ENCODE results near the gene OR9A2. TPM values are rescaled to one million over a fixed set of nuclear protein-coding genes. Genes with fewer than 3 reads are reported as not detected.

OR9A2 gene
- total RNA-seq, 1 experiment from 2014 or later = not detected

DNA sequence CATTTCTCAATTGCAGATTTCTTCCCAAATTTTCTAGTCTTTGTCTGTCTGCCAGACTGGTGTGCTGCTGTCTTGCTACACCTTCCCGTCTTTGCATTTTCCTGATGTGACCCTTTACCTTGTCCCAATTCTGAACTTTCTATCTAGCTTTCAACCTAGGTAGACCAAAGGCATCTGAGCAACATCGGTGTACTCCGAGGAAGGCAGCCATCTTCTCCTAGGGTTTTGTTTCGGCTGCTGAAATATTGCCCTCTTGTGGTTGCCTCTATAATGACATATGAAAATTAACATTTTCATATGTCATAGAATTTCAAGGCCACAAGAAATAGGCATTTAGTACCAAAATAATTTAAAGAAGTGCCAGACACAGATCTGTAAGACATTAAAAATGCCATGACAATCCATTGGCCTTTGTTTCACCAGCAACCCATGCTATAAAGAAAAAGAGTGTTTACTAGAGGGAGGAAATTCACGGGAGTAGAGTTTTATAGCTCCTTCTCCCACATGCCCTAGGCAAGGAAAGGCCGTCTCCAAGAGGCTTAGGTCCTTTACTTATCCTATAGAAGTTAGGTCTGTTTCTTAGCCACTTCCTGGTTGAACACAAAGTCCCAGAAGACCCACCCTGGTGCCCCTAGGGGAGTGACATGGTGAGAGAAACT is 23.4 kb downstream of the OR9A2 start:
- Mint-ChIP-seq H3K27me3 (ENCODE audit: insufficient read depth, unreplicated experiment) (peaks cover 3% of the 10 kb centered on the region), H3K4me1 (ENCODE audit: low read depth, unreplicated experiment) (peaks cover 6% of the 10 kb centered on the region), H3K9me3 (ENCODE audit: unreplicated experiment) (no peaks in the 10 kb centered on the region), H3K4me3 (ENCODE audit: unreplicated experiment) (peak overlapping the region; percentile 46), H3K27ac (ENCODE audit: unreplicated experiment) (no peak overlapping the region), H3K36me3 (ENCODE audit: insufficient read depth, unreplicated experiment) (no peaks in the 10 kb centered on the region)
- Histone ChIP-seq H3K4me3 (ENCODE audit: low read depth, low read length) (no peak overlapping the region), H3K27me3 (replicated peaks; ENCODE audit: control insufficient read depth, insufficient read depth, low read length) (no peaks in the 10 kb centered on the region), H3K4me1 (0 out of 2 replicates have a peak, but pooled peaks cover 4% of the 10 kb centered on the region), H3K36me3 (ENCODE audit: control insufficient read depth, insufficient read depth, low read length) (no peaks in the 10 kb centered on the region), H3K9me3 (no peaks in the 10 kb centered on the region)
- intact Hi-C loops (cut with micrococcal nuclease; ENCODE audit: unreplicated experiment) = loop anchor here (1.0 to 10.0 kb wide), 6 partner anchors 46 to 399 kb away; no protein-coding TSS in a partner anchor
- TF ChIP-seq, protein P1, sequence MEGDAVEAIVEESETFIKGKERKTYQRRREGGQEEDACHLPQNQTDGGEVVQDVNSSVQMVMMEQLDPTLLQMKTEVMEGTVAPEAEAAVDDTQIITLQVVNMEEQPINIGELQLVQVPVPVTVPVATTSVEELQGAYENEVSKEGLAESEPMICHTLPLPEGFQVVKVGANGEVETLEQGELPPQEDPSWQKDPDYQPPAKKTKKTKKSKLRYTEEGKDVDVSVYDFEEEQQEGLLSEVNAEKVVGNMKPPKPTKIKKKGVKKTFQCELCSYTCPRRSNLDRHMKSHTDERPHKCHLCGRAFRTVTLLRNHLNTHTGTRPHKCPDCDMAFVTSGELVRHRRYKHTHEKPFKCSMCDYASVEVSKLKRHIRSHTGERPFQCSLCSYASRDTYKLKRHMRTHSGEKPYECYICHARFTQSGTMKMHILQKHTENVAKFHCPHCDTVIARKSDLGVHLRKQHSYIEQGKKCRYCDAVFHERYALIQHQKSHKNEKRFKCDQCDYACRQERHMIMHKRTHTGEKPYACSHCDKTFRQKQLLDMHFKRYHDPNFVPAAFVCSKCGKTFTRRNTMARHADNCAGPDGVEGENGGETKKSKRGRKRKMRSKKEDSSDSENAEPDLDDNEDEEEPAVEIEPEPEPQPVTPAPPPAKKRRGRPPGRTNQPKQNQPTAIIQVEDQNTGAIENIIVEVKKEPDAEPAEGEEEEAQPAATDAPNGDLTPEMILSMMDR (IDR thresholded peaks at IDR 0.05; ENCODE audit: insufficient read depth in 1 of 2, low read depth in 1 of 2, low read length in 1 of 2, severe bottlenecking in 1 of 2, unreplicated experiment in 1 of 2) = peak; percentile 75 to 78
- ChIA-PET CTCF (interaction anchor here (0.5 to 10.7 kb wide), 13 partner anchors 43 to 371 kb away, joined by 3 to 167 read pairs (median 6); partner anchors contain the start of gene EPHB6), POLR2A (no interaction called here)
- peak in 1 of 2 experiments; percentile 53 for DNase-seq
- BruUV-seq (replicated peaks) = no TSS peak

DNA sequence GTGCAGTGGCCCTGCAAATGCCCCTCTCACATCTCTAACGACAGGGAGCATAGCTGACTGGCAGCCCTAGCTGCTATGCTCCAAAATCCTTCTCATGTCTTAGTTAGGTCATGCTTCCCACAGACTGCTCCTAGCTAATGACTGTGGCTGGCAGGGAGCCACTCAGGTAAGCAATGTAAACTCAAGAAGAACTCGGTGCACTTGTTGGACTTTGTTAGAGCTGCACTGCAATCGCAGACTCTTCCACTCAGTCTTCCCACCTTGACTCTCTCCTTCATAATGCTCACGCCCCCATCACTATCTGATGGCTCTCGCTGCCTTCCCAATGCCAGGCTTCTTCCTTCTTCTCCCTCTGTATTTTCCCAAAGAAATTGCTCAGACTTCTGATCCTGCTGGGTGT is 24.0 kb downstream of the OR9A2 start:
- no peaks in the 10 kb centered on the region for H3K27me3 ChIP-seq (replicated peaks; ENCODE audit: control insufficient read depth, insufficient read depth, low read length)
- ChIA-PET CTCF (interaction anchor here (0.6 to 10.7 kb wide), 13 partner anchors 42 to 370 kb away, joined by 3 to 167 read pairs (median 3); partner anchors contain the start of gene EPHB6), POLR2A (no interaction called here)
- no peak overlapping the region for H3K4me3 ChIP-seq (ENCODE audit: low read depth, low read length)
- H3K36me3 Mint-ChIP-seq (ENCODE audit: insufficient read depth, unreplicated experiment) = no peaks in the 10 kb centered on the region
- intact Hi-C loops (cut with micrococcal nuclease; ENCODE audit: unreplicated experiment) = loop anchor here (1.0 to 10.0 kb wide), 8 partner anchors 46 to 399 kb away; no protein-coding TSS in a partner anchor
- BruUV-seq (replicated peaks) = no TSS peak
- peaks cover 8% of the 10 kb centered on the region for H3K4me1 Mint-ChIP-seq (ENCODE audit: low read depth, unreplicated experiment)
- H3K27ac Mint-ChIP-seq (ENCODE audit: unreplicated experiment) = no peak overlapping the region
- no peaks in the 10 kb centered on the region for H3K9me3 ChIP-seq
- H3K4me1 ChIP-seq = peaks cover 10% of the 10 kb centered on the region
- TF ChIP-seq, protein P1 (IDR thresholded peaks at IDR 0.05; ENCODE audit: insufficient read depth in 1 of 2, low read depth in 1 of 2, low read length in 1 of 2, severe bottlenecking in 1 of 2, unreplicated experiment in 1 of 2) = no peak
- H3K4me3 Mint-ChIP-seq (ENCODE audit: unreplicated experiment) = no peak overlapping the region
- no peaks in the 10 kb centered on the region for H3K9me3 Mint-ChIP-seq (ENCODE audit: unreplicated experiment)
- H3K36me3 ChIP-seq (ENCODE audit: control insufficient read depth, insufficient read depth, low read length) = no peaks in the 10 kb centered on the region
- peaks cover 2% of the 10 kb centered on the region for H3K27me3 Mint-ChIP-seq (ENCODE audit: insufficient read depth, unreplicated experiment)
- DNase-seq = no peak

DNA sequence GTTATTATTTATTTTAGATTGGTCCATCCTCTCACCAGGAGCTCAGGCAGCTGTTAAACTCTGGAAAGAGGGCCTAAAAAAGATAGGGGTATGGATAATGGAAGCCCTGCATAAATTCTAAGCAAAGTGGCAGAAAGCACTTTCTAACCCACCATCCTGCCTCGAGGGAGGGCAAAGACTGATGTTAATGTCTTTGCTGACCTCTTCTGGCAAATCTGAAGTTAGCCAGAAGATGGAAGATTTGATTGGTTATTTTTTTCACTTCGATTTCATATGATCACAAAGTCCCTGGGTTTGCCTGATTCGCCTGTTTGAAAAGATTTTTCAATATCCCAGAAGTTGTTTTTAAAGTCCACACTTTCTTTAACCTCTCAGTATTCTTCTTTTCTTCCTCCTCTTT is 24.8 kb downstream of the OR9A2 start:
- Mint-ChIP-seq H3K27me3 (ENCODE audit: insufficient read depth, unreplicated experiment) (no peaks in the 10 kb centered on the region), H3K4me3 (ENCODE audit: unreplicated experiment) (no peak overlapping the region), H3K4me1 (ENCODE audit: low read depth, unreplicated experiment) (peaks cover 14% of the 10 kb centered on the region), H3K36me3 (ENCODE audit: insufficient read depth, unreplicated experiment) (no peaks in the 10 kb centered on the region), H3K9me3 (ENCODE audit: unreplicated experiment) (no peaks in the 10 kb centered on the region), H3K27ac (ENCODE audit: unreplicated experiment) (no peak overlapping the region)
- no peak overlapping the region for H3K4me3 ChIP-seq (ENCODE audit: low read depth, low read length)
- DNase-seq = peak in 1 of 2 experiments; percentile 38
- POLR2A ChIA-PET = no interaction called here
- intact Hi-C loops (cut with micrococcal nuclease; ENCODE audit: unreplicated experiment) = loop anchor here (1.0 to 10.0 kb wide), 4 partner anchors 45 to 367 kb away; no protein-coding TSS in a partner anchor
- H3K9me3 ChIP-seq = no peaks in the 10 kb centered on the region
- BruUV-seq (replicated peaks) = no TSS peak
- H3K27me3 ChIP-seq (replicated peaks; ENCODE audit: control insufficient read depth, insufficient read depth, low read length) = no peaks in the 10 kb centered on the region
- CTCF ChIA-PET = interaction anchor here (1.0 to 10.7 kb wide), 4 partner anchors 123 to 213 kb away, joined by 3 to 167 read pairs (median 10); no protein-coding TSS in a partner anchor
- peaks cover 17% of the 10 kb centered on the region for H3K4me1 ChIP-seq
- no peaks in the 10 kb centered on the region for H3K36me3 ChIP-seq (ENCODE audit: control insufficient read depth, insufficient read depth, low read length)
- TF ChIP-seq, protein P1 (IDR thresholded peaks at IDR 0.05; ENCODE audit: insufficient read depth in 1 of 2, low read depth in 1 of 2, low read length in 1 of 2, severe bottlenecking in 1 of 2, unreplicated experiment in 1 of 2) = peak; percentile 40 to 58

Data from Caco-2 (cell line).